GM23338 (cell line): Measurements from ENCODE around the gene WSCD2. TPM values are rescaled to one million over a fixed set of nuclear protein-coding genes. Genes with fewer than 3 reads are reported as not detected.

Source experiments
- ATAC-seq: fragments of 200-7000 bp; cut with Tn5 transposase; 3 replicates; pipeline ENCODE4 v1.9.1; 2020
- DNase-seq: peaks from one replicate; pipeline ENCODE4 v3.0.0-alpha.2; 2015; ENCODE audit warnings: low spot score
- H2AFZ ChIP-seq: fragments of 200-600 bp; sonication (generic); 2 replicates; pipeline ENCODE4 v1.8.0; 2016; ENCODE audit warnings: antibody characterized with exemption, mild to moderate bottlenecking, moderate library complexity
- H3F3A ChIP-seq: fragments of 200-600 bp; sonication (generic); replicated peaks from 2 replicates; pipeline ENCODE4 v1.8.0; 2017; ENCODE audit warnings: antibody characterized with exemption, mixed run types, low read depth
- H3K27ac ChIP-seq: fragments of 200-600 bp; sonication (generic); 2 replicates; pipeline ENCODE4 v1.6.1; 2016; ENCODE audit warnings: low read depth
- H3K27me3 ChIP-seq: fragments of 200-600 bp; sonication (generic); 2 replicates; pipeline ENCODE4 v1.8.0; 2016; ENCODE audit warnings: mild to moderate bottlenecking, mixed run types, moderate library complexity; ENCODE audit not compliant: insufficient read depth
- H3K36me3 ChIP-seq: fragments of 200-600 bp; sonication (generic); 2 replicates; pipeline ENCODE4 v1.8.0; 2016; ENCODE audit warnings: mild to moderate bottlenecking; ENCODE audit not compliant: insufficient read depth
- H3K4me1 ChIP-seq: fragments of 200-600 bp; sonication (generic); 2 replicates; pipeline ENCODE4 v1.8.0; 2016; ENCODE audit warnings: mild to moderate bottlenecking, moderate library complexity; ENCODE audit not compliant: insufficient read depth
- H3K4me2 ChIP-seq: fragments of 200-600 bp; sonication (generic); 2 replicates; pipeline ENCODE4 v1.7.1; 2017; ENCODE audit warnings: mixed run types
- H3K4me3 ChIP-seq: fragments of 200-600 bp; sonication (generic); 2 replicates; pipeline ENCODE4 v1.6.1; 2016; ENCODE audit warnings: mixed run types
- H3K79me2 ChIP-seq: fragments of 200-600 bp; sonication (generic); replicated peaks from 2 replicates; pipeline ENCODE4 v1.8.0; 2017; ENCODE audit warnings: mild to moderate bottlenecking; ENCODE audit not compliant: insufficient read depth
- H3K9me2 ChIP-seq: fragments of 200-600 bp; sonication (generic); 2 replicates; pipeline ENCODE4 v1.8.0; 2017; ENCODE audit not compliant: insufficient read depth
- H4K20me1 ChIP-seq: fragments of 200-600 bp; sonication (generic); replicated peaks from 2 replicates; pipeline ENCODE4 v1.8.0; 2017; ENCODE audit warnings: mild to moderate bottlenecking; ENCODE audit not compliant: insufficient read depth
- H3K27ac Mint-ChIP-seq: 2 replicates; pipeline ENCODE4 v1.8.0; 2020; ENCODE audit warnings: inconsistent platforms, mild to moderate bottlenecking, moderate library complexity, mixed read lengths
- H3K27me3 Mint-ChIP-seq: 3 replicates; pipeline ENCODE4 v1.8.0; 2022; ENCODE audit warnings: low read depth, mild to moderate bottlenecking, moderate library complexity, mixed read lengths, inconsistent platforms; ENCODE audit not compliant: insufficient read depth, poor library complexity
- H3K36me3 Mint-ChIP-seq: 3 replicates; pipeline ENCODE4 v1.8.0; 2021; ENCODE audit warnings: low read depth, mild to moderate bottlenecking, inconsistent platforms, moderate library complexity, mixed read lengths
- H3K4me1 Mint-ChIP-seq: 3 replicates; pipeline ENCODE4 v1.8.0; 2020; ENCODE audit warnings: mild to moderate bottlenecking, inconsistent platforms, mixed read lengths
- H3K4me3 Mint-ChIP-seq: 3 replicates; pipeline ENCODE4 v1.8.0; 2021; ENCODE audit warnings: moderate library complexity, mild to moderate bottlenecking, inconsistent platforms, mixed read lengths
- H3K9me3 Mint-ChIP-seq: 3 replicates; pipeline ENCODE4 v1.8.0; 2020; ENCODE audit warnings: moderate library complexity, mild to moderate bottlenecking, inconsistent platforms, mixed read lengths
- CREB1 ChIP-seq: fragments of 250-450 bp; sonication (Bioruptor Pico); IDR thresholded peaks from 2 replicates; pipeline ENCODE4 v1.5.0; 2020; ENCODE audit warnings: low read depth, mild to moderate bottlenecking, moderate library complexity
- EZH2 ChIP-seq: fragments of 200-600 bp; sonication (generic); IDR thresholded peaks from one replicate; pipeline ENCODE4 v1.8.0; 2017; ENCODE audit warnings: antibody characterized with exemption, mild to moderate bottlenecking, low read depth; ENCODE audit not compliant: unreplicated experiment
- JUNB ChIP-seq: IDR thresholded peaks from one replicate; pipeline ENCODE4 v1.6.1; 2016; ENCODE audit warnings: antibody characterized with exemption; ENCODE audit not compliant: unreplicated experiment
- NANOG ChIP-seq: IDR thresholded peaks from 2 replicates; pipeline ENCODE4 v1.6.1; 2016; ENCODE audit warnings: antibody characterized with exemption, borderline replicate concordance
- STAT1 ChIP-seq: IDR thresholded peaks from one replicate; pipeline ENCODE4 v1.6.1; 2016; ENCODE audit warnings: antibody characterized with exemption; ENCODE audit not compliant: unreplicated experiment
- ZNF331 ChIP-seq: fragments of 250-450 bp; sonication (Bioruptor Pico); IDR thresholded peaks from 2 replicates; pipeline ENCODE4 v1.5.0; 2020; ENCODE audit warnings: low read depth, mild to moderate bottlenecking, moderate library complexity
- polyA plus RNA-seq: library from polyadenylated mRNA; unstranded; fragments of >200 nt; fragmentation: Nextera tagmentation; extraction: Ambion mirVana; gene quantifications from 2 replicates; pipeline ENCODE4 v1.2.1, GENCODE V29; 2016
- total RNA-seq: library from RNA; depleted of rRNA; stranded (reverse); fragments of >200 nt; shearing (Covaris generic); gene quantifications from 2 replicates; pipeline ENCODE4 v1.2.3, GENCODE V29; 2014
- TF ChIP-seq, protein P1 (sequence below): fragments of 250-450 bp; sonication (Bioruptor Pico); IDR thresholded peaks from 2 replicates; pipeline ENCODE4 v1.5.0; 2020; ENCODE audit warnings: mild to moderate bottlenecking, moderate library complexity
- TF ChIP-seq, protein P2 (sequence below), 2 experiments: fragments of 200-600 bp in 1 of 2; sonication (generic) in 1 of 2; conservative IDR thresholded peaks; 2 replicates each; pipeline versions ENCODE4 v1.5.1 to v1.6.1; 2016 to 2017; ENCODE audit warnings: antibody characterized with exemption in 2 of 2, low read depth in 2 of 2, mild to moderate bottlenecking in 2 of 2, moderate library complexity in 1 of 2
- TF ChIP-seq, protein P3 (sequence below): IDR thresholded peaks from one replicate; pipeline ENCODE4 v1.6.1; 2018; ENCODE audit warnings: antibody characterized with exemption; ENCODE audit not compliant: unreplicated experiment

The WSCD2 gene
- total and polyA plus RNA-seq, 2 experiments from 2014 or later, result 0.66 to 3.1 TPM

DNA sequence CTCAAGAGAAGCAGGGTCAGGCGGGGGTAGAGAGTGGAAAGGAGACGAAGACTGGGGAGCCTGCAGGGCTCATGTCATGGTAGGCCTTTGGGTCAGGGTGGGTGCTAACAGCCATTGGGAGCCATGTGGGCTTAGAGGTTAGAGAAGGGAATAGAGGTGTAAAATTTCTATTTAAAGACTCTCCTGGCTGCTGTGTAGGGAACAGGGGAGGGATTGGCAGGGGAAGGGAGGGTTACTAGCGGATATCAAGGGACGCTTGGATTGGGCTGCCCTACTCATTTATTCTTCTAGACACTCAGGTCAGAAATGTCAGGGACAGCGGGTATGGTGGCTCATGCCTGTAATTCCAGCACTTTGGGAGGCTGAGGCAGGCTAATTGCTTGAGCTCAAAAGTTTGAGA is 18.2 kb downstream of the WSCD2 start (continued):
- TF ChIP-seq, protein P1, sequence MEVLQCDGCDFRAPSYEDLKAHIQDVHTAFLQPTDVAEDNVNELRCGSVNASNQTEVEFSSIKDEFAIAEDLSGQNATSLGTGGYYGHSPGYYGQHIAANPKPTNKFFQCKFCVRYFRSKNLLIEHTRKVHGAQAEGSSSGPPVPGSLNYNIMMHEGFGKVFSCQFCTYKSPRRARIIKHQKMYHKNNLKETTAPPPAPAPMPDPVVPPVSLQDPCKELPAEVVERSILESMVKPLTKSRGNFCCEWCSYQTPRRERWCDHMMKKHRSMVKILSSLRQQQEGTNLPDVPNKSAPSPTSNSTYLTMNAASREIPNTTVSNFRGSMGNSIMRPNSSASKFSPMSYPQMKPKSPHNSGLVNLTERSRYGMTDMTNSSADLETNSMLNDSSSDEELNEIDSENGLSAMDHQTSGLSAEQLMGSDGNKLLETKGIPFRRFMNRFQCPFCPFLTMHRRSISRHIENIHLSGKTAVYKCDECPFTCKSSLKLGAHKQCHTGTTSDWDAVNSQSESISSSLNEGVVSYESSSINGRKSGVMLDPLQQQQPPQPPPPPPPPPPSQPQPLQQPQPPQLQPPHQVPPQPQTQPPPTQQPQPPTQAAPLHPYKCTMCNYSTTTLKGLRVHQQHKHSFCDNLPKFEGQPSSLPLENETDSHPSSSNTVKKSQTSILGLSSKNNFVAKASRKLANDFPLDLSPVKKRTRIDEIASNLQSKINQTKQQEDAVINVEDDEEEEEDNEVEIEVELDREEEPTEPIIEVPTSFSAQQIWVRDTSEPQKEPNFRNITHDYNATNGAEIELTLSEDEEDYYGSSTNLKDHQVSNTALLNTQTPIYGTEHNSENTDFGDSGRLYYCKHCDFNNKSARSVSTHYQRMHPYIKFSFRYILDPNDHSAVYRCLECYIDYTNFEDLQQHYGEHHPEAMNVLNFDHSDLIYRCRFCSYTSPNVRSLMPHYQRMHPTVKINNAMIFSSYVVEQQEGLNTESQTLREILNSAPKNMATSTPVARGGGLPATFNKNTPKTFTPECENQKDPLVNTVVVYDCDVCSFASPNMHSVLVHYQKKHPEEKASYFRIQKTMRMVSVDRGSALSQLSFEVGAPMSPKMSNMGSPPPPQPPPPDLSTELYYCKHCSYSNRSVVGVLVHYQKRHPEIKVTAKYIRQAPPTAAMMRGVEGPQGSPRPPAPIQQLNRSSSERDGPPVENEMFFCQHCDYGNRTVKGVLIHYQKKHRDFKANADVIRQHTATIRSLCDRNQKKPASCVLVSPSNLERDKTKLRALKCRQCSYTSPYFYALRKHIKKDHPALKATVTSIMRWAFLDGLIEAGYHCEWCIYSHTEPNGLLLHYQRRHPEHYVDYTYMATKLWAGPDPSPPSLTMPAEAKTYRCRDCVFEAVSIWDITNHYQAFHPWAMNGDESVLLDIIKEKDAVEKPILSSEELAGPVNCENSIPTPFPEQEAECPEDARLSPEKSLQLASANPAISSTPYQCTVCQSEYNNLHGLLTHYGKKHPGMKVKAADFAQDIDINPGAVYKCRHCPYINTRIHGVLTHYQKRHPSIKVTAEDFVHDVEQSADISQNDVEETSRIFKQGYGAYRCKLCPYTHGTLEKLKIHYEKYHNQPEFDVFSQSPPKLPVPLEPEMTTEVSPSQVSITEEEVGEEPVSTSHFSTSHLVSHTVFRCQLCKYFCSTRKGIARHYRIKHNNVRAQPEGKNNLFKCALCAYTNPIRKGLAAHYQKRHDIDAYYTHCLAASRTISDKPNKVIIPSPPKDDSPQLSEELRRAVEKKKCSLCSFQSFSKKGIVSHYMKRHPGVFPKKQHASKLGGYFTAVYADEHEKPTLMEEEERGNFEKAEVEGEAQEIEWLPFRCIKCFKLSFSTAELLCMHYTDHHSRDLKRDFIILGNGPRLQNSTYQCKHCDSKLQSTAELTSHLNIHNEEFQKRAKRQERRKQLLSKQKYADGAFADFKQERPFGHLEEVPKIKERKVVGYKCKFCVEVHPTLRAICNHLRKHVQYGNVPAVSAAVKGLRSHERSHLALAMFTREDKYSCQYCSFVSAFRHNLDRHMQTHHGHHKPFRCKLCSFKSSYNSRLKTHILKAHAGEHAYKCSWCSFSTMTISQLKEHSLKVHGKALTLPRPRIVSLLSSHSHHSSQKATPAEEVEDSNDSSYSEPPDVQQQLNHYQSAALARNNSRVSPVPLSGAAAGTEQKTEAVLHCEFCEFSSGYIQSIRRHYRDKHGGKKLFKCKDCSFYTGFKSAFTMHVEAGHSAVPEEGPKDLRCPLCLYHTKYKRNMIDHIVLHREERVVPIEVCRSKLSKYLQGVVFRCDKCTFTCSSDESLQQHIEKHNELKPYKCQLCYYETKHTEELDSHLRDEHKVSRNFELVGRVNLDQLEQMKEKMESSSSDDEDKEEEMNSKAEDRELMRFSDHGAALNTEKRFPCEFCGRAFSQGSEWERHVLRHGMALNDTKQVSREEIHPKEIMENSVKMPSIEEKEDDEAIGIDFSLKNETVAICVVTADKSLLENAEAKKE (CRISPR knock-in tag), result no peak
- TF ChIP-seq CREB1 (no peak), ZNF331 (no peak), STAT1 (no peak)
- TF ChIP-seq, protein P2, sequence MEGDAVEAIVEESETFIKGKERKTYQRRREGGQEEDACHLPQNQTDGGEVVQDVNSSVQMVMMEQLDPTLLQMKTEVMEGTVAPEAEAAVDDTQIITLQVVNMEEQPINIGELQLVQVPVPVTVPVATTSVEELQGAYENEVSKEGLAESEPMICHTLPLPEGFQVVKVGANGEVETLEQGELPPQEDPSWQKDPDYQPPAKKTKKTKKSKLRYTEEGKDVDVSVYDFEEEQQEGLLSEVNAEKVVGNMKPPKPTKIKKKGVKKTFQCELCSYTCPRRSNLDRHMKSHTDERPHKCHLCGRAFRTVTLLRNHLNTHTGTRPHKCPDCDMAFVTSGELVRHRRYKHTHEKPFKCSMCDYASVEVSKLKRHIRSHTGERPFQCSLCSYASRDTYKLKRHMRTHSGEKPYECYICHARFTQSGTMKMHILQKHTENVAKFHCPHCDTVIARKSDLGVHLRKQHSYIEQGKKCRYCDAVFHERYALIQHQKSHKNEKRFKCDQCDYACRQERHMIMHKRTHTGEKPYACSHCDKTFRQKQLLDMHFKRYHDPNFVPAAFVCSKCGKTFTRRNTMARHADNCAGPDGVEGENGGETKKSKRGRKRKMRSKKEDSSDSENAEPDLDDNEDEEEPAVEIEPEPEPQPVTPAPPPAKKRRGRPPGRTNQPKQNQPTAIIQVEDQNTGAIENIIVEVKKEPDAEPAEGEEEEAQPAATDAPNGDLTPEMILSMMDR (conservative IDR thresholded peaks at IDR 0.05; ENCODE audit: low read depth in 2 of 2), result no peak

DNA sequence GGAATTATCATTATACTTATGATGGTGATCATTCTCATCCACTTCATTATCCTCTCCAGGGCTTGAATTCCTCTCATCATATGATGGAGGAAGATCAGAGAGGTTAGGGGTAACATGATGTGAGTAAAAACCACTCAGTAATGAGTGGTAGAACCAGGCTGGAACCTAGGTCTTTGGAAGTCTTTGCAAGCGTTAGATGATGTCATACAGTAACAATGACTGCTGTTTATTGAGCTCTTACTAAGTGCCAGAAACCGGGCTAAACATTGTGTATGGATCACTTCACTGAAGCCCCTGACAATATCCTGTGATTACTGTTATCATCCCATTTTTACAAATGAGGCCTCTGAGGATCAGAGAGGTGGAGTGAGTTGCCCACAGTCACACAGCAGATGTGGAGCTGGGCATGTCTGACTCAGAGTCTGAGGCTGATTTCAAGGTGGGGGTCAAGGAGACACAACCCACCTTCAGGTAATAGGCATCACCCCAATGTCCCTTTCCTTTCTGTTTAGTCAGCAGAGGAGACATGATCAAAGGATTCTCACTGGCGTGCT is 19.5 kb downstream of the WSCD2 start:
- no peaks in the 10 kb centered on the region for H3K9me2 ChIP-seq
- no peaks in the 10 kb centered on the region for H3K36me3 ChIP-seq
- peaks cover 1% of the 10 kb centered on the region for H3K27me3 Mint-ChIP-seq
- H3K27me3 ChIP-seq, result no peaks in the 10 kb centered on the region
- H3K4me2 ChIP-seq, result no peak overlapping the region
- ATAC-seq (no peak), DNase-seq (no peak)
- H3K36me3 Mint-ChIP-seq, result no peaks in the 10 kb centered on the region
- peaks cover 22% of the 10 kb centered on the region for H3K4me1 Mint-ChIP-seq
- H3K27ac ChIP-seq, result no peak overlapping the region
- H3F3A ChIP-seq, result no peaks in the 10 kb centered on the region
- no peak overlapping the region for H3K4me3 ChIP-seq
- H3K27ac Mint-ChIP-seq, result no peak overlapping the region
- H3K9me3 Mint-ChIP-seq, result no peaks in the 10 kb centered on the region
- H3K4me1 ChIP-seq, result peaks cover 11% of the 10 kb centered on the region
- no peak overlapping the region for H3K4me3 Mint-ChIP-seq
- H2AFZ ChIP-seq, result no peak overlapping the region
- H4K20me1 ChIP-seq, result no peaks in the 10 kb centered on the region
- no peaks in the 10 kb centered on the region for H3K79me2 ChIP-seq
- TF ChIP-seq NANOG (no peak), EZH2 (no peak), JUNB (no peak), ZNF331 (no peak), CREB1 (no peak)
- TF ChIP-seq, protein P3, sequence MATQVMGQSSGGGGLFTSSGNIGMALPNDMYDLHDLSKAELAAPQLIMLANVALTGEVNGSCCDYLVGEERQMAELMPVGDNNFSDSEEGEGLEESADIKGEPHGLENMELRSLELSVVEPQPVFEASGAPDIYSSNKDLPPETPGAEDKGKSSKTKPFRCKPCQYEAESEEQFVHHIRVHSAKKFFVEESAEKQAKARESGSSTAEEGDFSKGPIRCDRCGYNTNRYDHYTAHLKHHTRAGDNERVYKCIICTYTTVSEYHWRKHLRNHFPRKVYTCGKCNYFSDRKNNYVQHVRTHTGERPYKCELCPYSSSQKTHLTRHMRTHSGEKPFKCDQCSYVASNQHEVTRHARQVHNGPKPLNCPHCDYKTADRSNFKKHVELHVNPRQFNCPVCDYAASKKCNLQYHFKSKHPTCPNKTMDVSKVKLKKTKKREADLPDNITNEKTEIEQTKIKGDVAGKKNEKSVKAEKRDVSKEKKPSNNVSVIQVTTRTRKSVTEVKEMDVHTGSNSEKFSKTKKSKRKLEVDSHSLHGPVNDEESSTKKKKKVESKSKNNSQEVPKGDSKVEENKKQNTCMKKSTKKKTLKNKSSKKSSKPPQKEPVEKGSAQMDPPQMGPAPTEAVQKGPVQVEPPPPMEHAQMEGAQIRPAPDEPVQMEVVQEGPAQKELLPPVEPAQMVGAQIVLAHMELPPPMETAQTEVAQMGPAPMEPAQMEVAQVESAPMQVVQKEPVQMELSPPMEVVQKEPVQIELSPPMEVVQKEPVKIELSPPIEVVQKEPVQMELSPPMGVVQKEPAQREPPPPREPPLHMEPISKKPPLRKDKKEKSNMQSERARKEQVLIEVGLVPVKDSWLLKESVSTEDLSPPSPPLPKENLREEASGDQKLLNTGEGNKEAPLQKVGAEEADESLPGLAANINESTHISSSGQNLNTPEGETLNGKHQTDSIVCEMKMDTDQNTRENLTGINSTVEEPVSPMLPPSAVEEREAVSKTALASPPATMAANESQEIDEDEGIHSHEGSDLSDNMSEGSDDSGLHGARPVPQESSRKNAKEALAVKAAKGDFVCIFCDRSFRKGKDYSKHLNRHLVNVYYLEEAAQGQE, result no peak
- TF ChIP-seq, protein P2 (conservative IDR thresholded peaks at IDR 0.05; ENCODE audit: low read depth in 2 of 2), result no peak
